Activated CD4-positive, alpha-beta T cell treated with anti-CD3 and anti-CD28 coated beads for 24 hours (primary cell): ENCODE data around the gene NSUN6.

Experiments
- DNase-seq, 2 donors: peaks; one replicate each; pipeline ENCODE4 v3.0.0-alpha.2; 2020; ENCODE audit warnings: low read depth in 2 of 2

The NSUN6 gene, protein sequence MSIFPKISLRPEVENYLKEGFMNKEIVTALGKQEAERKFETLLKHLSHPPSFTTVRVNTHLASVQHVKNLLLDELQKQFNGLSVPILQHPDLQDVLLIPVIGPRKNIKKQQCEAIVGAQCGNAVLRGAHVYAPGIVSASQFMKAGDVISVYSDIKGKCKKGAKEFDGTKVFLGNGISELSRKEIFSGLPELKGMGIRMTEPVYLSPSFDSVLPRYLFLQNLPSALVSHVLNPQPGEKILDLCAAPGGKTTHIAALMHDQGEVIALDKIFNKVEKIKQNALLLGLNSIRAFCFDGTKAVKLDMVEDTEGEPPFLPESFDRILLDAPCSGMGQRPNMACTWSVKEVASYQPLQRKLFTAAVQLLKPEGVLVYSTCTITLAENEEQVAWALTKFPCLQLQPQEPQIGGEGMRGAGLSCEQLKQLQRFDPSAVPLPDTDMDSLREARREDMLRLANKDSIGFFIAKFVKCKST

DNA sequence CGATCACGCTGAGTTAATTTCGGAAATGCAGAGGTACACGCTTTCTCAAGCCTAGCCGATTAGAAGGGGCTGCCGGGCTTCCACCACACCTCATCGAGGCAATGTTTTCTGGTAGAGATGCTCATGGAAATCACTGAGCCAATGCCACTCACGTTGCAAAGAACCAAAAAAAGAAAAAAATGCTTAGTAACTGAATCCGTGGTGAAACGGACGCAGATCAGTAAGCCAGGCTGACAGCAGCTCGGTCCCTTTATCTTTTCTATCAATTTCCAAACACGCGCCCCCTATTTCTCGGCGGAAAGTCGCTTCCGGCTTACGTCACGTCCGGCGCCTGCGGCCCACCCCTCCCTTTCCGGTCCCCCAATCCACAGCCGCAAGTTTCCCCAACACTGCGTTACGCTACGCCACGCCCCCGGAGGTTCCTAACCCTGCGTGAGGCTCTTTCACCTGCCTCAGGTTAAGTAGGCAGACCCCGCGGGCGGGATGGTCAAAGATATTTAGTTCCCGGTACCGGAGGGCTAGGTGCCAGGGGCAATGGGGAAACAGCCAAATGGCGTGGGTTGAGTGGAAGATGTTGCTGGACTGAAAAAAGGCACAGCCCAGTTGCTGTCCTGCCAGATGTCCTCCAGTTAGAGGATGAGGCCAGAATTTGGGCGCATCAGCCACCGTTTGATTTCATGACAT lies at the start of gene NSUN6:
Gene NSUN6 (minus strand): TSS at position 264 of the 684 bp plus-strand sequence. CDS start 384 bp downstream, outside the sequence.
- peak; percentile 84 to 85 for DNase-seq

DNA sequence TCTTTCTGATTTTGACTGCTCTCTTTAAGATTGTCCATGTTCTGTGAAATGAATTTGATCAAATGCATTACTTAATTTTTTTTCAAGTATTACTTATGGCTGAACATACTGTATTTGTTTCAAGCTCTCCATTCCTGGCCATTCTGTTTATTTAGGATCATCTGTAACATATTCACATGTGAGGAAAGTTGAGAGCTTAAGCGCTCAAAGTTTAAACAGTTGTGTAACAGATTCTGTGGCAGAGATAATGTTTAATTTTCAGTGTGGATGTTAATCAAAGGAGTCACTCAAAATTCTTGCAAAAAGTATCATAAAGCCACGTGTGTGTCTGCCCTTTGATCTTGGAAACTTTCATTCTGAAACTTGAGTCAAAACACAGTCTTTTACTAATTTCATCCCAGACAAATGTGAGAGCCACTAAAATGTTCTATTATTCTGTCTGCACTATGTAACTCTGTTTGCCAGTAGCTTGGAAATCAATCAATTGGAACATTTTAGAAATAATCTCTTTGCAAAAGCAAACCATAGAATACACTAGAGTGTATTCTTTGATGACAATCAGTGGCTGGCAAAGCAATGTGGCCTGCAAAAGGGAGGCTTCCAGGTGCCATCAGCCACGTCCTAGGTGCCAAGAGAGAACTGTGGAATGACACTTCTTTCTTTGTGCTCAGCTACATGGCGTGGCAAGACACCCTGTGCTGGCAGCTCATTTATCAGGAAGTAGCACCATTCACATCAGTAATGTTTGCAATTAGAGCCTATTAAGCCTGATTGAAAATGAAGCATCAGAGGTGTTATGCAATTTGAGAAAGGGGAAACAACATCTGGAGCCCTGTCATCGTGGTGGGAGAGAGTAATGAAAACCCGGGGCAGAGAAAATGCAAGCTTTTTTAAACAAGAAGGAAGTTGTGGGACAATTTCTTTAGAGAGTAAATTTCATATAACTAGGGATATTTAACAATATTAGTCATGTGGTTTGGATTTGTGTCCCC lies 48.8 kb upstream of the NSUN6 start:
- no peak for DNase-seq

DNA sequence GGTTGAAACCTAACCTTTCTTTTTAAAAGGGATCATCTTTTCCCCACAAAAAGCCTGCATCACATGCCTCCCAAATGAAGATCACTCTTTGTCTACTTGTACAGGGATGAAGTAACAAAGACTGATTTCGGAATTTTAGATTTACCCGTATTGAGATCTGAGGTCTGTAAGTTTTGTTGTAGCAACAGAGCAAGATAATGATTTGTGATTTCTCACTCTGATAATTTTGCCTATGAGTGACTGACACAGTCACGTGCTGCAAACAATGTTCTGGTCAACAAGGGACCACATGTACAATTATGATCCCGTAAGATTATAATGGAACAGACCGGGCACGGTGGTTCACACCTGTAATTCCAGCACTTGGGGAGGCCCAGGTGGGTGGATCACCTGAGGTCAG lies 39.2 kb upstream of the NSUN6 start:
- no peak for DNase-seq

DNA sequence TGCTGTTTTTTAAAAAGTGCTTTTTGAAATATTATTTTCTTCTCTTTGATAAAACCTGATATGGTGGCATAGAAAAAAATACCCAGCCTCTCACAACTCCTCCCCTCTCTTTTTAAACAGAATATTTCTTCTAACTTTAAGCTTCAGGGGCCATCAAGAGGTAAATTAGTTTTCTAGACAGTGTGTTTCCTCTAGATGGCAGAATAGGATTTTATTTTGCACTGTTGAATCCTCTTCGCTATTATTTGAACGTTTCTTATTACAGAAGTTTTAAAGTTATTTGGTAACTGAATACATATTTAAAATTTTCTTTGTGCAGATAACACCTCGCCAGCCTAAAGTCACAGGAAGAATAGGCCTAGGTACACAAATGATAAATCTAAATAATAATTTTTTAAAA lies 38.1 kb upstream of the NSUN6 start:
- DNase-seq: no peak

DNA sequence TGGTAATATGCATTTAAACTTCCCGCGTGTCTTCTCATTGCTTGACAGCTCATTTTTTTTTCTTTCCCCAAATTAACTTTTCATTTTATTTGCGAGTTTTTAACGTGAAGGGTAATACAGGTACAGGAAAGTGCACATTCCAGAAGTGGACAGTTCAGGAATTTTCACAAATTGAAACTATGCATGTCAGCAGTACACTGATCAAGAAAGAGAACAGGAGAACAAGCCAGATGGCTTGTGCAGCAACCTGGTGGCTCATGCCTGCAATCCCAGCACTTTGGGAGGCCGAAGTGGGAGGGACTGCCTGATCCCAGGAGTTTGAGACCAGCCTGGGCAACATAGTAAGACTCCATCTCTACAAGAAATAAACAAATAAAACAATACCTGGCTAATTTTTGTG lies 36.3 kb upstream of the NSUN6 start:
- no peak for DNase-seq

DNA sequence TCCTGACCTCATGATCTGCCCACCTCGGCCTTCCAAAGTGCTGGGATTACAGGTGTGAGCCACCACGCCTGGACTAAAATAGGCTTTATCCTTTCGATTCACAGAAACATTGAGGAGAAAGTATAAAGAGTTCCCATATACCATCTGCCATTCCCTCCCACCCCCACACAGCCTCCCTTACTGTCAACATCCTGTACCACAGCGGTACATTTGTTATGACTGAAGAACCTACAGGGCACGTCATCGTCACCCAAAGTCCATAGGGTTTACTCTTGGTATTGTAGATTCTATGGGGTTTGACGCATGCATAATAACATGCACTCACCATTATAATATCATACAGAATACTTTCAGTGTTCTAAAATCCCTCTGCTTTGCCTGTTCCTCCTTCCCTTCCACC lies 35.8 kb upstream of the NSUN6 start:
- no peak for DNase-seq

DNA sequence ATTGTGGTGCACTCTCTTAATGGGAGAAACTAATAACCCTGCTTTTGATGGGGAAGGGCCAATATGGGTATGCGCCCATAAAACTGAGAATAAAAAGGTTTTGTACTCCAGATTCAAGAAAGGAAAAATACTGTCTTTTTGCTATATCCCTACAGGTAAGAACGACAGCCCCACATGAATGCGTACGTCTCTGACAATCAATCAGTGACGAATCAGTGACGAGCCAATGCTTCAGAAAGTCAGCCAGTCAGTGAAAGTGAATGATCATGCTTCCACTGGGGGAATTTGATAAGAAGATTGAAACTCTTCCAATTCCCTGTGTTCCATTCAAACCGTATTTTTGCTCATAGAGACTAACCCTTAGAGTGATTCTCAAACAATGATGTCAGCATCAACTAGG lies 34.2 kb upstream of the NSUN6 start:
- DNase-seq: no peak

DNA sequence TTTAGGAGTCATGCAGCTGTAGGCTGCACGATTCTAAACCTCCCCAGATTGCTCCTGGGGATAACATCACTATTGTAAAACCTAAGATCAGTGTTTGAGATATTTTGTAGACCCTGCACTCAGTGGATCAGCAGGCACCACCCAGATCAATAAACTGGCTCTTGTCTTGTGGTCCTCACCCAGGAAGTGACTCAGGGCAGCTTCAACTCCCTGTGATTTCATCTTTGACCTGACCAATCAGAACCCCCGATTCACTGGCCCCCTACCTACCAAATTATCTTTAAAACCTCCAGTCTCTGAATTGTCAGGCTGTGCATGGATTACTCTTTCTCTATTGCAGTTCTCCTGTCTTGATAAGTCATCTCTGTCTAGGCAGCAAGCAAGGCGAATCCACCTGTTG lies 33.6 kb upstream of the NSUN6 start:
- DNase-seq: no peak

DNA sequence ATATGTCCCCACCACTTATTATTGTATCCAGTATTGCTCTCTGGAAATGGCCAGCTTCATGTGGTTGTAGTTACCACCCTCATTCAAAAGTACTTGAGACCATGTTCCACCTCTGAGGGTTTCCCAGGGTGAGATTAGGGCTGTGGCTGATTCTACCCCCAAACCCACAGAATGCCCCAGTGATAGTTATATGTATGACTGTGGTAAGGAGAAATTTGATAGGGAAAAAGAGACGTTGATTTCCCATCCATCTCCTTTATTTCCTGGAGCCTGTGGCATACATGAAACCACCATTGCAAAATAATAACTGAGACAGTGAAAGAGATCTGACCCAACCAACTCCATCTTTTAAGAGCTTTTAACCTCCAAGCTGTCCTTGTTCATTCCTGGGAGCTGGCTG lies 33.0 kb upstream of the NSUN6 start:
- no peak for DNase-seq

DNA sequence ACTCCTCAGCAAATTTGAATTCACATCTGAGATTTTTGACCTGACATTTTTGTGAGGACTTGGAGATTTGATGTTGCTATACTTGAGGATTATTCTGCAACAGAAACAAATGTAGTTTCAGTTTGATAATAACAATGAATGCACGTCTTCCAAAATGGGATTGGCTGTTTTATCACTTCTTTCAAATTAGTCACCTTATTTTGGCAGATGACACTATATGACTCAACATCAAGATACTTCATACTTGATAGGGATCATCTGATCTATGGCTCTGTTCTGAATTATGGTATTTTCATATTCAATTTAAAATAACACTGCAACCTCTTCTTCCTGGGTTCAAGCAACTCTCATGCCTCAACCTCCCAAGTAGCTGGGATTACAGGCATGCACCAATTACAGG lies 32.0 kb upstream of the NSUN6 start:
- no peak for DNase-seq

DNA sequence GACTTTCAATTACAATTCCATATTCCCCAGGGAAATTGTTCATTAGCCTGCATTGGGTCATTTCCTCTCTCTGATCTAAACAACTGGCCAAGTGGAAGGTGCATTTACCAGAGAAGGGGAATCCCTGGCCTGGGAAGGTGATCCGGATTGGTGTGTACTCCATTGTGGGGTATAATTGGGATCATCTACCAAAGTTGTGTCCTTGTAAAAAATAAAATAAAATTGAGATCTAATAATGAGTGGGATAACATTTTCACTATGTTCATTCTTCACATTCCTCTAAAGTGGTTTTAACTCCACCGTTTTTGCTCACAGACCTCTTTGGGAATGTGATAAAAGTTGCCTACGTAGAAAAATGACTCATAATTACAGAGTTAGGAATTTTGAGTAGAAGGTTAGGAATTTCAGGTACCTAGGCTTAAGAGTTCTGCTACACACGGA lies 30.6 kb upstream of the NSUN6 start:
- no peak for DNase-seq

DNA sequence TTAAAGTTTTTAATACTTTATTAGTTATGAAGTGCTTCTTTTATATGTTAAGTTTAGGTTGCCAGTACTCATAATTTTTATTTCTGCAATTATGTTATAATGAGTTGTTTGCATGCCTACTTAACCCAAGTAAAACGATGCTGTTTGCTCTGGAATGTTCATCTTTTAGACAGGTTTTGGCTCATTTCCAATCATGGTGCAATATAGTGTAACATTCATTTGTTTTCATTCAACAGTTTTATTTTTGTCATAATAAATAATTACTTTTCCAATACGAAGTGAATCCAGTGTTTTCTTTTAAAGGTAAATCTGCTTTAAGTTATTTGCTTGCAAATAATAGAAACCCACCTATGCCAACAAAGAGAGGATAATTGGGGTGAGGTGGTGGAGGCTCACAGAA lies 30.0 kb upstream of the NSUN6 start:
- DNase-seq: no peak

DNA sequence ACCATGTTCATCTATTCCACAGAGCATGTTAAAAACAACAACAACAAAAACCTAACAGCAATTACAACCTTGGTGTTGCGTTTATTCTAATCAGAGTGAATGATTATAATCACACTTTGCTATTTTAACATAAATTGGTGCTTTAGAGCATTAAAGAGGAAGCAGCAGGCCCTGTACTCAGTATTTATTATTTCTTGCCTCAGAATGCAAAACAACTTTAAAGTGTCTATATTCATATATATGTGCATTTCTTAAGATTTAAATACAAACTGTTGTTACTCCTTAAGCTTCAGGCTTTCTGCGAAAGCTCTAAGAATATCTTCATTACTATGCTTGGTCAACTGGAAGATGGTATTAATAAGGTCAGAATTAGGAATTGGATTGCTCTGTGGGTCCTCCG lies 29.4 kb upstream of the NSUN6 start:
- no peak for DNase-seq

DNA sequence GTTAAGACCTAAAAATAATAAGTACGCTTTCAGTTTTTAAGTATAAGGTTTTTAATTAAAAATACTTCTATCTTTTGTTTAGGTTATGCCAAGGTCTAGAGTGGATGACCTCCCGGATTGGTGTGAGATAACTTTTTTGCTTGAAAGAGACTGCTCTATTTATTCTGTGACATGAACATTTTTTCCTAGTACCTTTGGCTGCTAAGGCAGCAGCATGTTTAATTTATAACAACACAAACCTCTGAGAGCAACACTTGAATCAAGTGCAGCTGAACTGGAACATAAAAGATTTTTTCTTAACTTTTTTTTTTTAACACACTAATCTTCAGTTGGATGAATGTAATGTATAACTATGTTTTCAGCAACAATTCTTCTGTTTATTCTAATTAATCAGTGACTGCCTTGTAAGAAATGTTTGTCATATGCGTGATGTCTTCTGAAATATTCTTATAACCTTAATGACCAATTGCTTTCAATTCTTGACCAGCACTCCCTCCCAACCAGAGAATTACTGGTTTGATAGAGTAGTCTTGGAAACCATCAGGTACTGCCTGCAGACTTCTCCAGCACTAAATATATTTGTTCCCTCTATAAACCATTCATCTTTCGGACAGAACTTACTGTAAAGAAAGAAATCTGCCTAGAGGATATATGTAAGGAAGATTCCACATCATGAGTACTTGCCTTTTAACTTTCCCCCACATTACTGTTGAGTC lies 23.9 kb upstream of the NSUN6 start:
- DNase-seq: no peak

DNA sequence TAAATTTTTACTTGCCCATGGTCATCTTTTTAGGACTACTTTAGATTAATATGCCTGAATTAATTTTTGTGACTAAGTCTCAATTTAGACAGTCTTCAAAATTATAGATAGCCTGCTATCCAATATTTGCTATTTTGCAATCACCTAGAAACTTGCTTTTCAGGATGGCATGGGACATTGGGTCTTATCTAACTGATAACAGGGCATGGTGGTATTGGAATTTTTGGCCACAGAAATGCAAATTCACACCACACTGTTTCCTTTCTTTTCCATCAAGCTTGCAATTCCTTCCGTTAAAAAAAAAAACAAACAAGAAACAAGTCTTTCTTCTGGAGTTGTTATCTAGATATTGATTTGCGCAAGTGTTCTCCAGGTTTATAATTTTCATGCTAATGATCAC lies 16.6 kb upstream of the NSUN6 start:
- DNase-seq: no peak

DNA sequence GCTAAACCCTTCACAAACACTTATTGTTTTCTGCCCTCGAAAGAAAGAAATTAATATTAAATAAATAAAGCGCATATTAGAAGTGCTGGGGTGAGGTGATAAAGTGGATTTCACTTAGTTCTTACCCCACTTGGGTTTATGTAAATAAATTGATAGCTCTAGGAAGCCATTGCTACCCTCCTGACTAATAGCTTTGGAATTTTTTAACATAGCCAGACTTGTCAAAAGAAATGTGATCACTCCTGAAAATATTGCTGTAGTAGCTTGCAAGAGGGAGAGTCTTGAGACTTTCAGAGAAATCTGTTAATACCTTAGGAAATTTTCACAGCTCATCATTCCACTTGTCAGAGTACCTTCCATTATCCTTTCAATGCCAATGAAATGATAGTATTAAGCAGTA lies 15.4 kb upstream of the NSUN6 start:
- DNase-seq: no peak

DNA sequence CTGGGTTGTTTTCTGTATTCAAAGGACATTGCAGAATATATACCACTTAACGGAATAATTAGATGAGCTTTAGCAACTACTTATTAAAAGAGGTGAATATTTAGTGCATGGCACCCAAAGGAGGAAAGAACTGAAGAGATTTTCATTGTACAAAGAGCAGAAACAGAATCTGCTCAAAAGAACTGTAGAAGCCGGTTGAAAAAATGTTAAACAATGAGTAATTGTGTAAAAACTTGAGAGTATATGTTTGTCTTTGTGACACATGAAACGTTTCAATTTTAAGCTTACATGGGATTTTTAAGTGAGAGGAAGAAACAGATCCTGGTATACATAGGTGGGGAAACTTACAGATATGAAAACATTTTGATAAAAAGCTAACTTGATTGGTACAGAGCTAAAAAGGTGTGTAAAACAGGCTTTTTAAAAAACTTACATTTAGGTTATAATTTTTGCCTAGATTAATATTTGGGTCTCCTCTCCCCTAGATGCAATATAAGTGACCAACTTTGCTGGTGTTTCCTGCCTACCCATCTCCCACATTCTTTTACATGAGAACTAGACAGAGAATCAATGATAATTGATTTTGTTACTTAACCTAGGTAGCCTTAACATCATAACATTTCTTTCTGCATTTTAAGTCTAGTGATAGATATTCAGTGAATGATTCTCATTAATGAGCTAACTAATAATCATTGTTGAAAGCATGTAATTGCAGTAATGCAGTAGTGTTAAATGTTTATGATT lies 14.6 kb upstream of the NSUN6 start:
- no peak for DNase-seq

DNA sequence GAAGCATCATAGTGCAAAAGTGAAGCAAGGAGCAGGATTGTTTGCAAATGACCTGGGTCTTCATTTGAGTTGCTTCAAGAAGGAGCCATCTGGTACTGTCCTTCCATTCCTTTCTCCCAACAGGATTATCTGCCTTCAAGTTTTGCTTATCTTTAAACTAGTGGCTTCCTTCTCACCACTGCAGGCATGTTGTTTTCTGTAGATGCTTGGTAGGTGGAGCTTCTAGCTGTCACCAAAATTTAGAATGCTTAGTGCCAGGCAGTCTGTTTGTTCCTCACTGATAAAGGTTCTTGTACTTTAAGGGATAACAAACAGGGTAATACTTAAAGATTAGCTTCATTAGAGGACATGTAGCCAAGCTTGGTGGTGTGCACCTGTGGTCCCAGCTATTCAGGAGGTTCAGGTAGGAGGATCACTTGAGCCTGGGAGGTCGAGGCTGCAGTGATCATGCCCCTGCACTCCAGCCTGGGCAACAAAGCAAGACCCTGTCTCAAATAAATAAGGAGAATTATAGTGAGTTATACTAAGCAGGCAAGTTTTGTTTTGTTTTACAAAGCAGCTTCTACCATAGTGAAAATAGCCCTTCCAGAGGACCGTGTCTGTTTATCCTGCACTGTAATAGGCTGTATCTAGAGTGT lies 13.6 kb upstream of the NSUN6 start:
- DNase-seq: no peak

DNA sequence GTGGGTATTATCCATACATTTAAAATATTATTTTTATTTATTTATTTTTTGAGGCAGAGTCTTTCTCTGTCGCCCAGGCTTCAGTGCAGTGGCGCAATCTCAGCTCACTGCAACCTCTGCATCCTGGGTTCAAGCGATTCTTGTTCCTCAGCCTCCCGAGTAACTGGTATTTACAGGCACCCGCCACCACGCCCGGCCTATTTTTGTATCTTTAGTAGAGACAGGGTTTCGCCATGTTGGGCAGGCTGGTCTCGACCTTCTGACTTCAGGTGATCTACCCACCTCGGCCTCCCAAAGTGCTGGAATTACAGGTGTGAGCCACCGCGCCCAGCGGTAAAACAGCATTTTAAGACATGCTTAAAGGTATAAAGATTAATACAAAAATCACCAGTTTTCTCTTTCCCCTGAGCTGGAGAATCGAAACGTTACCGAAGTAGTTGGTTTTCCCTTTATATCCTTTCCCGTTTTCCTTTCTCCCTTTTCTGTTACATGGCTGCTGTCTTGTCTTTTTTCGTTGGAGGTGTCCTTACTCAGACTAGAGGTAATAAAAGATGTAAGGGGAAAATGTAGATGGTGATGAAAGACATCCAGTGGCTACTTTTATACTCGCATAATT lies 9.5 kb upstream of the NSUN6 start:
- no peak for DNase-seq
